ENCODE measurements around the gene POLG2. TPM values are rescaled to one million over a fixed set of nuclear protein-coding genes. Genes with fewer than 3 reads are reported as not detected.
A peak's percentile ranks its signal among the peaks of the same experiment; 100 is the strongest.

The POLG2 gene
- total and polyA plus RNA-seq, 4 donors = 5.4 to 17.8 (median 11.4) TPM

GRCh38 chr17:64457156-64457555 is 39.7 kb downstream of the POLG2 start:
- Histone ChIP-seq H3K9ac (ENCODE audit: insufficient read depth in 1 of 2, low read length in 2 of 2) (no peak overlapping the region), H3K4me3 (no peak overlapping the region), H3K36me3 (ENCODE audit: control insufficient read depth in 4 of 4, insufficient read depth in 4 of 4, low read length in 4 of 4) (no peaks in the 10 kb centered on the region), H3K4me1 (ENCODE audit: control insufficient read depth in 5 of 5, insufficient read depth in 5 of 5, low read length in 5 of 5) (no peaks in the 10 kb centered on the region), H3K27me3 (ENCODE audit: control insufficient read depth in 3 of 3, insufficient read depth in 3 of 3, low read length in 2 of 3) (no peaks in the 10 kb centered on the region), H3K27ac (ENCODE audit: low read depth in 1 of 2, low read length in 1 of 2) (no peak overlapping the region), H3K9me3 (ENCODE audit: control insufficient read depth in 4 of 4, insufficient read depth in 3 of 4, low read length in 3 of 4) (no peaks in the 10 kb centered on the region)
- no peak for TF ChIP-seq CTCF (IDR thresholded peaks at IDR 0.05; ENCODE audit: control extremely low read depth, extremely low read depth)
- DNase-seq (no peak), ATAC-seq (ENCODE audit: insufficient read depth, low FRiP score) (no peak)
- WGBS, 2 donors = 58 to 64% methylated on average over 7 of the region's 7 CpGs

- WGBS, 2 donors = 59 to 64% methylated on average over 8 of the region's 8 CpGs
- no peak overlapping the region for H3K9ac ChIP-seq (ENCODE audit: insufficient read depth in 1 of 2, low read length in 2 of 2)
- peak overlapping the region in 1 of 2 donors; percentile 12 for H3K27ac ChIP-seq (ENCODE audit: low read depth in 1 of 2, low read length in 1 of 2)
- no peaks in the 10 kb centered on the region for H3K27me3 ChIP-seq (ENCODE audit: control insufficient read depth in 3 of 3, insufficient read depth in 3 of 3, low read length in 2 of 3)
- H3K4me1 ChIP-seq (ENCODE audit: control insufficient read depth in 5 of 5, insufficient read depth in 5 of 5, low read length in 5 of 5) = no peaks in the 10 kb centered on the region
- H3K36me3 ChIP-seq (ENCODE audit: control insufficient read depth in 4 of 4, insufficient read depth in 4 of 4, low read length in 4 of 4) = no peaks in the 10 kb centered on the region
- DNase-seq = peak in 1 of 3 donors; percentile 21
- no peaks in the 10 kb centered on the region for H3K9me3 ChIP-seq (ENCODE audit: control insufficient read depth in 4 of 4, insufficient read depth in 3 of 4, low read length in 3 of 4)
- no peak for TF ChIP-seq CTCF (IDR thresholded peaks at IDR 0.05; ENCODE audit: control extremely low read depth, extremely low read depth)
- no peak overlapping the region for H3K4me3 ChIP-seq
- no peak for ATAC-seq (ENCODE audit: insufficient read depth, low FRiP score)
Measured at GRCh38 chr17:64455993-64456885, 40.6 kb downstream of the POLG2 start.

GRCh38 chr17:64449545-64449944 is 47.3 kb downstream of the POLG2 start:
- 47 to 57% methylated on average over 3 of the region's 3 CpGs for WGBS, 2 donors
- DNase-seq (no peak), ATAC-seq (ENCODE audit: insufficient read depth, low FRiP score) (no peak)
- H3K9me3 ChIP-seq (ENCODE audit: control insufficient read depth in 4 of 4, insufficient read depth in 3 of 4, low read length in 3 of 4) = no peaks in the 10 kb centered on the region
- H3K36me3 ChIP-seq (ENCODE audit: control insufficient read depth in 4 of 4, insufficient read depth in 4 of 4, low read length in 4 of 4) = no peaks in the 10 kb centered on the region
- TF ChIP-seq CTCF (IDR thresholded peaks at IDR 0.05; ENCODE audit: control extremely low read depth, extremely low read depth) = no peak
- H3K4me3 ChIP-seq = no peak overlapping the region
- peak overlapping the region in 1 of 2 donors; percentile 86 for H3K27ac ChIP-seq (ENCODE audit: low read depth in 1 of 2, low read length in 1 of 2)
- H3K4me1 ChIP-seq (ENCODE audit: control insufficient read depth in 5 of 5, insufficient read depth in 5 of 5, low read length in 5 of 5) = peaks cover 0 to 3% (median 0%) of the 10 kb centered on the region in 5 donors
- H3K27me3 ChIP-seq (ENCODE audit: control insufficient read depth in 3 of 3, insufficient read depth in 3 of 3, low read length in 2 of 3) = no peaks in the 10 kb centered on the region
- no peak overlapping the region for H3K9ac ChIP-seq (ENCODE audit: insufficient read depth in 1 of 2, low read length in 2 of 2)
